ENCODE data around the gene MAP2K3. TPM values are rescaled to one million over a fixed set of nuclear protein-coding genes. Genes with fewer than 3 reads are reported as not detected.
A peak's percentile ranks its signal among the peaks of the same experiment; 100 is the strongest.

Gene MAP2K3
- total RNA-seq, 1 experiment from 2014 or later, result 20.4 TPM

- DNase-seq, result no peak
Observed at GRCh38 chr17:21271454-21272183, 12.9 kb upstream of the MAP2K3 start.

GRCh38 chr17:21272250-21272649 is 12.3 kb upstream of the MAP2K3 start:
- no peaks in the 10 kb centered on the region for H3K9me3 ChIP-seq (replicated peaks)
- H3K36me3 ChIP-seq, result no peaks in the 10 kb centered on the region
- H3K27me3 ChIP-seq, result peaks cover 13% of the 10 kb centered on the region
- H3K4me3 ChIP-seq, result no peak overlapping the region
- no peak overlapping the region for H3K27ac ChIP-seq
- peaks cover 30% of the 10 kb centered on the region for H3K4me1 ChIP-seq
- no peak for DNase-seq

More at GRCh38 chr17:21271454-21272183, 12.9 kb upstream of the MAP2K3 start:
- H3K27ac ChIP-seq, result no peak overlapping the region
- peaks cover 30% of the 10 kb centered on the region for H3K4me1 ChIP-seq
- no peaks in the 10 kb centered on the region for H3K9me3 ChIP-seq (replicated peaks)
- H3K4me3 ChIP-seq, result no peak overlapping the region
- no peaks in the 10 kb centered on the region for H3K36me3 ChIP-seq
- peaks cover 14% of the 10 kb centered on the region for H3K27me3 ChIP-seq

- Histone ChIP-seq H3K36me3 (no peaks in the 10 kb centered on the region), H3K9me3 (replicated peaks) (no peaks in the 10 kb centered on the region), H3K27me3 (peaks cover 13% of the 10 kb centered on the region), H3K27ac (no peak overlapping the region), H3K4me3 (no peak overlapping the region), H3K4me1 (peaks cover 30% of the 10 kb centered on the region)
- DNase-seq, result peak; percentile 60 to 74
Observed at GRCh38 chr17:21272881-21273792, 11.4 kb upstream of the MAP2K3 start.

- Histone ChIP-seq H3K36me3 (no peaks in the 10 kb centered on the region), H3K4me3 (peak overlapping the region; percentile 66), H3K9me3 (replicated peaks) (no peaks in the 10 kb centered on the region), H3K27ac (peak overlapping the region; percentile 61), H3K27me3 (peaks cover 4% of the 10 kb centered on the region; the same call in 1 of the 2 replicates), H3K4me1 (peaks cover 26% of the 10 kb centered on the region)
- DNase-seq, result peak; percentile 97 to 99
Observed at GRCh38 chr17:21275047-21275578, 9.4 kb upstream of the MAP2K3 start.

- Histone ChIP-seq H3K4me1 (peaks cover 26% of the 10 kb centered on the region), H3K27ac (peak overlapping the region; percentile 61), H3K9me3 (replicated peaks) (no peaks in the 10 kb centered on the region), H3K36me3 (no peaks in the 10 kb centered on the region), H3K4me3 (peak overlapping the region; percentile 66), H3K27me3 (peaks cover 6% of the 10 kb centered on the region; the same call in 1 of the 2 replicates)
- DNase-seq, result peak; percentile 98 to 99
Observed at GRCh38 chr17:21275579-21276263, 8.8 kb upstream of the MAP2K3 start.

GRCh38 chr17:21276264-21276588 is 8.3 kb upstream of the MAP2K3 start:
- Histone ChIP-seq H3K4me3 (peak overlapping the region; percentile 66), H3K4me1 (peaks cover 26% of the 10 kb centered on the region), H3K36me3 (no peaks in the 10 kb centered on the region), H3K9me3 (replicated peaks) (no peaks in the 10 kb centered on the region), H3K27ac (no peak overlapping the region), H3K27me3 (peaks cover 6% of the 10 kb centered on the region; the same call in 1 of the 2 replicates)
- DNase-seq, result no peak

DNA sequence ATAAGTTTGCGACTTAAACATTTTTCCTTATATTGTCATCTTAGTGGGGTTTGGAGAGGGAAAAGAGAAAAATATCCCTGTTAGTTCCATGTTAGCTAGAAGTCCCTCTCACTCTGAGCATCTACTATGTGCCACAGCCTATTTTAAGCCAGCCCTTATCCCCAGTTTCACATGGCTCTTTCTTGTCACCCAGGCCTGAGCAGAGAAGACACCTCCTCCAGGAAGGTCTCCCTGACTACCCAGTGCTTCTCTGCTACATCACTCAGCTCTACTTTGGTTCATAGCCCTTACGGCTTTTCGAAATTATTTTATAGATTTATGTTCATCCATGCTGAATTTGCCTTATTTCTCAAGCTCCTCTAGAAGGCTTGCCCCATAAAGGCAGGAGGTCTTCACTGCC is 7.2 kb upstream of the MAP2K3 start:
- Histone ChIP-seq H3K27me3 (peaks cover 6% of the 10 kb centered on the region; the same call in 1 of the 2 replicates), H3K4me3 (no peak overlapping the region), H3K27ac (no peak overlapping the region), H3K36me3 (no peaks in the 10 kb centered on the region), H3K4me1 (peaks cover 31% of the 10 kb centered on the region), H3K9me3 (replicated peaks) (no peaks in the 10 kb centered on the region)
- no peak for DNase-seq

DNA sequence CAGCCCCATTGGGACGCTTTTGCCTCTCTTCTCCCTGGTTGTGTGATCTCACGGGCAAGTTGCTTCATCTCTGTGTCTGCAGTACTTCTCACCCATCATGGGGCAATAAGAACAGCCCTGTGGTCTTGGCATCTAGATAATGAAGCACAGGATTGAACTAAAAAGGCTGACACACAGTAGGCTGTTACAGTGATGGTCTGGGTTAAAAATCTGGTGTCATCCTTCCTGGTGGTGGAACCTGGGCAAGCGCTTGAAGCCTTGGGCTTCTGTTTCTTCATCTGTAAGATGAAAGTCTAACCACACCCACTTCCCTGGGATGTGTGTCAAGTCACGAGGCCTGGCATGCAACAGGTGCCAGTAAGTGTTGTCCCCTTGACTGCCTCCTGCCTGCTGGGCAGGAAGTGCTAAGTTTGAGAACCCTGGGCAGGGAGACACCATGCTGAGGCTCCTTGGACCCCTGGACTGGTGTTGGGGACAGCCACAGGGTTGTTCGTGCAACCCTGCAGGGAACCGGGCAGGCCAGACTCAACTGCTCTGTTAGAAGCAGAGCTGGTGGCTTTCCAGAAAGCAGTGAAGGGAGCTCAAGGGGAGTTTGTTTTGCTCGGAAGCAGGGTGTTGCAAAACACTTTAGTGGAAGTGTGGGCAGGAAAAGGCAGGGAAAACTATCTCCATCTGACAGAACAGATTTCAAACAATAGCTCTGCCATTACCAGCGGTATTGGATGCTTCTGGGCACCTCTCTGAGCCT is 5.9 kb upstream of the MAP2K3 start:
- Histone ChIP-seq H3K27ac (no peak overlapping the region), H3K4me1 (peaks cover 24% of the 10 kb centered on the region), H3K9me3 (replicated peaks) (no peaks in the 10 kb centered on the region), H3K4me3 (no peak overlapping the region), H3K27me3 (peaks cover 6% of the 10 kb centered on the region; the same call in 1 of the 2 replicates), H3K36me3 (no peaks in the 10 kb centered on the region)
- DNase-seq, result peak in 1 of 2 experiments; percentile 66

DNA sequence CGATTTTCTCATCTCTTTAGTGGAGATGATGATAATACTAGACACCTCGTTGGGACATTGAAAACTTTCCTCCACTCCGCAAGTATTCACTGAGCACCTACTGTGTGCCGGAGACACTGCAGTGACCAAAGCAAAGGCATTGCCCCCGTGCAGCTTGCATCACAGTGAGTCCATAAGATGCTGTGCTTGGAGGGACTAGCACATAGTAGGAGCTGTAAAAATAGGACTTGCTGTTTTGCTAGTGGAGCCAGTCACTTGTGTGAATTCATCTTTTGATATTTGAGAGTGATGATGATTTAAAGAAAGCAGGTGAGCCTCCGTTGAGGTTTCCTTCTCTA is 5.3 kb upstream of the MAP2K3 start:
- Histone ChIP-seq H3K36me3 (no peaks in the 10 kb centered on the region), H3K9me3 (replicated peaks) (no peaks in the 10 kb centered on the region), H3K4me1 (peaks cover 19% of the 10 kb centered on the region), H3K27ac (no peak overlapping the region), H3K27me3 (peaks cover 6% of the 10 kb centered on the region; the same call in 1 of the 2 replicates), H3K4me3 (no peak overlapping the region)
- DNase-seq, result no peak

GRCh38 chr17:21279582-21279981 is 4.9 kb upstream of the MAP2K3 start:
- Histone ChIP-seq H3K4me1 (peaks cover 15% of the 10 kb centered on the region), H3K27ac (no peak overlapping the region), H3K4me3 (no peak overlapping the region), H3K27me3 (peaks cover 6% of the 10 kb centered on the region; the same call in 1 of the 2 replicates), H3K36me3 (no peaks in the 10 kb centered on the region), H3K9me3 (replicated peaks) (no peaks in the 10 kb centered on the region)
- no peak for DNase-seq

- DNase-seq, result peak; percentile 93 to 98
- H3K9me3 ChIP-seq (replicated peaks), result no peaks in the 10 kb centered on the region
- peaks cover 6% of the 10 kb centered on the region; the same call in 1 of the 2 replicates for H3K27me3 ChIP-seq
- H3K27ac ChIP-seq, result no peak overlapping the region
- no peak overlapping the region for H3K4me3 ChIP-seq
- H3K4me1 ChIP-seq, result peaks cover 12% of the 10 kb centered on the region
- no peaks in the 10 kb centered on the region for H3K36me3 ChIP-seq
Observed at GRCh38 chr17:21280081-21280518, 4.4 kb upstream of the MAP2K3 start.

DNA sequence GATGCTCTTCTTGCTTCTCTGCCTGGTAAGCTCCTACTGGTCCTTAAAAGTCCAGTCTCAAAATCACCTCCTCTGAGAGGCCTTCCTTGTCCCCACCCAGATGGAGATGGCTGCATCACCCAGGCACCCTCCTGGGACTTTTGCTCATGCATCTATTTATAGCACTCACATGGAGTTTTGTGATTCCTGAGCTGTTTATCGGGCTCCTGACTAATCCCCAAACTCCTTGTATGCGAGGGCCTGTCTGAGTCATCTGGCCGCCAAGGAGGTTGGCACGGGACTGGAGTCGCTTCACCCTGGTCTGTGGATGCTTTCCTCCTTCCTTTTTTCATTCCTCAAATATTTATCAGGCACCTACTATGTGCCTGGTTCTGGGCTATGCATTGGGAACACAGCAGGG is 2.3 kb upstream of the MAP2K3 start:
- Histone ChIP-seq H3K27me3 (0 out of 2 replicates have a peak, but pooled peaks cover 3% of the 10 kb centered on the region), H3K27ac (no peak overlapping the region), H3K36me3 (no peaks in the 10 kb centered on the region), H3K4me1 (peaks cover 21% of the 10 kb centered on the region), H3K4me3 (no peak overlapping the region), H3K9me3 (replicated peaks) (no peaks in the 10 kb centered on the region)
- DNase-seq, result peak; percentile 60 to 64

DNA sequence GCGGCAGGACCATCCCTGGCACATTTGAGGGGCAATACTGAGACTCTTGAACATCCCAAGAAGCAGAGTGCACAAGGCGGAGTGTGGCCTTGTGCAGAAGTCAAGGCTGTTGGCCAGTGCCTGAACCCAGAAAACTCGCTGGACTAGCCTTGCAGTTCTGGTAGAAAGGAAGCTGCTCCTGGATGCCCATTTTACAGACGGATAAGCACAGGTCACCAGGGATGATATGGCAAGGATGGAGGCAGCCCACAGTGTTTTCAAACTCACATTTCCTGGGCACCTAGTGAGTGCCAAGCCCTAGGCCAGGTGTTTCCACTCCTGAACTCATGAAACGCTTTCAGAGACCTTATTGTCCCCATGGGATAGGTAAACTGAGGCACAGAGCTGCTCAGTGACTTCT is 1.7 kb upstream of the MAP2K3 start:
- Histone ChIP-seq H3K27me3 (0 out of 2 replicates have a peak, but pooled peaks cover 3% of the 10 kb centered on the region), H3K4me3 (no peak overlapping the region), H3K36me3 (no peaks in the 10 kb centered on the region), H3K27ac (no peak overlapping the region), H3K9me3 (replicated peaks) (no peaks in the 10 kb centered on the region), H3K4me1 (peaks cover 27% of the 10 kb centered on the region)
- DNase-seq, result no peak

Data from SJCRH30 (cell line).